ENCODE measurements around the gene PKHD1.

GRCh38 chr6:51613558-51613957, 473.9 kb downstream of the PKHD1 start:
- TF ChIP-seq POLR2A (IDR thresholded peaks at IDR 0.05; ENCODE audit: low read length) = no peak
- no peak for TF ChIP-seq GATA1 (IDR thresholded peaks at IDR 0.05; ENCODE audit: low read depth, low read length)
